CD4-positive, alpha-beta T cell (primary cell): ENCODE data around the gene MAPK8IP2. TPM values are rescaled to one million over a fixed set of nuclear protein-coding genes. Genes with fewer than 3 reads are reported as not detected.

Source experiments
- ATAC-seq: fragments of 200-7000 bp; cut with Tn5 transposase; one replicate; pipeline ENCODE4 v1.10.0; 2022; ENCODE audit warnings: mild to moderate bottlenecking; ENCODE audit not compliant: poor library complexity
- CTCF ChIA-PET: fragments of 350-600 bp; sonication (Branson Sonifier 250); formaldehyde crosslinking; loops from one replicate; lab custom pipeline; 2021; ENCODE audit warnings: antibody characterized with exemption, inconsistent platforms; lab: Charles Lee
- POLR2A ChIA-PET: fragments of 350-600 bp; sonication (Branson Sonifier 250); formaldehyde crosslinking; loops from one replicate; lab custom pipeline; 2021; ENCODE audit warnings: antibody characterized with exemption, inconsistent platforms; lab: Charles Lee
- DNase-seq, 14 experiments: peaks; one replicate each; pipeline ENCODE4 v3.0.0-alpha.2; 2013 to 2020; ENCODE audit warnings: mixed read lengths in 2 of 14
- H3K27ac ChIP-seq, 2 donors: one replicate each; pipeline versions ENCODE4 v1.5.1 to v1.7.0; 2013; ENCODE audit warnings: low read length in 2 of 2, low read depth in 1 of 2, mild to moderate bottlenecking in 1 of 2
- H3K27me3 ChIP-seq, 2 experiments: 1 replicate in 1 of 2; 2 replicates in 1 of 2; pipeline versions ENCODE4 v1.6.1 to v1.7.0; 2013; ENCODE audit warnings: low read length in 2 of 2, control low read depth in 1 of 2, mild to moderate bottlenecking in 1 of 2, moderate library complexity in 1 of 2; ENCODE audit not compliant: insufficient read depth in 2 of 2, control insufficient read depth in 1 of 2
- H3K36me3 ChIP-seq: one replicate; pipeline ENCODE4 v1.6.1; 2013; ENCODE audit warnings: low read length, control low read depth; ENCODE audit not compliant: insufficient read depth
- H3K4me1 ChIP-seq: one replicate; pipeline ENCODE4 v1.6.1; 2013; ENCODE audit warnings: low read length, control low read depth; ENCODE audit not compliant: insufficient read depth
- H3K4me3 ChIP-seq: one replicate; pipeline ENCODE4 v1.5.1; 2013; ENCODE audit warnings: mild to moderate bottlenecking, low read length, moderate library complexity
- H3K9me3 ChIP-seq, 2 experiments: 1 replicate in 1 of 2; 2 replicates in 1 of 2; pipeline versions ENCODE4 v1.6.1 to v1.7.0; 2013; ENCODE audit warnings: low read length in 2 of 2, mild to moderate bottlenecking in 2 of 2, control low read depth in 1 of 2, moderate library complexity in 1 of 2; ENCODE audit not compliant: control insufficient read depth in 1 of 2, insufficient read depth in 1 of 2
- H3K27ac Mint-ChIP-seq: one replicate; pipeline ENCODE4 v1.8.0; 2020; ENCODE audit warnings: mixed read lengths
- H3K27me3 Mint-ChIP-seq: one replicate; pipeline ENCODE4 v1.8.0; 2021; ENCODE audit warnings: mixed read lengths
- H3K36me3 Mint-ChIP-seq: one replicate; pipeline ENCODE4 v1.8.0; 2021; ENCODE audit warnings: low read depth, mixed read lengths
- H3K4me1 Mint-ChIP-seq: one replicate; pipeline ENCODE4 v1.8.0; 2021; ENCODE audit warnings: low read depth, mixed read lengths
- H3K4me3 Mint-ChIP-seq: one replicate; pipeline ENCODE4 v1.8.0; 2020; ENCODE audit warnings: mild to moderate bottlenecking, mixed read lengths
- H3K9me3 Mint-ChIP-seq: one replicate; pipeline ENCODE4 v1.8.0; 2020; ENCODE audit warnings: mixed read lengths
- CTCF ChIP-seq: fragments of 200-600 bp; IDR thresholded peaks from one replicate; pipeline ENCODE4 v1.8.0; 2022; ENCODE audit warnings: antibody characterized with exemption, mild to moderate bottlenecking
- intact Hi-C, 2 experiments: fragments of 100-400 bp; cut with DNase I in 1 of 2; cut with micrococcal nuclease in 1 of 2; formaldehyde crosslinking; loops; one replicate each; pipeline versions ENCODE4 v1.15.1 to v1.9.0; 2023 to 2025; cut with DNase I, micrococcal nuclease
- total RNA-seq, 174 experiments: library from RNA in 2 of 174; stranded (reverse) in 2 of 174; gene quantifications; one replicate each; pipeline ENCODE4 v1.2.3 and lab custom pipeline; 2021 to 2026

MAPK8IP2 gene
- total RNA-seq, 2 experiments from 2014 or later: 0.31 to 0.52 TPM

- peaks cover 7% of the 10 kb centered on the region for H3K4me1 ChIP-seq
- no peak overlapping the region for H3K4me3 ChIP-seq
- Mint-ChIP-seq H3K9me3 (no peaks in the 10 kb centered on the region), H3K4me3 (no peak overlapping the region), H3K27ac (no peak overlapping the region), H3K27me3 (peaks cover 24% of the 10 kb centered on the region), H3K36me3 (peaks cover 15% of the 10 kb centered on the region), H3K4me1 (peaks cover 12% of the 10 kb centered on the region)
- ChIA-PET CTCF (interaction anchor here (0.7 kb wide), 1 partner anchor 40 kb away, joined by 3 read pairs; no protein-coding TSS in a partner anchor), POLR2A (no interaction called here)
- no peak for ATAC-seq
- no peak for DNase-seq
- H3K9me3 ChIP-seq: peaks cover 0 to 8% of the 10 kb centered on the region in 2 experiments
- no peaks in the 10 kb centered on the region for H3K36me3 ChIP-seq
- no peak overlapping the region for H3K27ac ChIP-seq
- intact Hi-C loops: no loop called here
- H3K27me3 ChIP-seq: peaks cover 25 to 27% of the 10 kb centered on the region in 2 experiments
- TF ChIP-seq CTCF: no peak
These were observed 3.5 kb upstream of the MAPK8IP2 start for GRCh38 chr22:50597097-50597496.

GRCh38 chr22:50599816-50600455, 657 bp upstream of the MAPK8IP2 start:
- Histone ChIP-seq H3K9me3 (peaks cover 0 to 18% of the 10 kb centered on the region in 2 experiments), H3K27ac (no peak overlapping the region), H3K36me3 (no peaks in the 10 kb centered on the region), H3K4me3 (no peak overlapping the region), H3K4me1 (peaks cover 7% of the 10 kb centered on the region), H3K27me3 (peaks cover 42 to 53% of the 10 kb centered on the region in 2 experiments)
- H3K4me1 Mint-ChIP-seq: peaks cover 15% of the 10 kb centered on the region
- DNase-seq (peak; percentile 42 to 79 (median 62)), ATAC-seq (peak; percentile 99)
- peaks cover 39% of the 10 kb centered on the region for H3K27me3 Mint-ChIP-seq
- no peak overlapping the region for H3K27ac Mint-ChIP-seq
- no peaks in the 10 kb centered on the region for H3K9me3 Mint-ChIP-seq
- POLR2A ChIA-PET: interaction anchor here (0.7 to 1.3 kb wide), 3 partner anchors 21 to 74 kb away, joined by 3 to 7 read pairs (median 7); partner anchors contain the start of gene SCO2
- intact Hi-C loops: loop anchor here in 1 of 2 experiments (1.0 kb wide), 1 partner anchor 20 kb away; no protein-coding TSS in a partner anchor
- H3K4me3 Mint-ChIP-seq: no peak overlapping the region
- TF ChIP-seq CTCF: no peak
- H3K36me3 Mint-ChIP-seq: peaks cover 11% of the 10 kb centered on the region
- CTCF ChIA-PET: interaction anchor here (0.6 to 1.0 kb wide), 3 partner anchors 20 to 329 kb away, joined by 3 to 4 read pairs (median 3); partner anchors contain the start of gene SCO2

GRCh38 chr22:50600967-50601668, 525 bp downstream of the MAPK8IP2 start:
- Histone ChIP-seq H3K27ac (no peak overlapping the region), H3K4me3 (no peak overlapping the region), H3K4me1 (peaks cover 7% of the 10 kb centered on the region), H3K9me3 (peaks cover 0 to 26% of the 10 kb centered on the region in 2 experiments), H3K36me3 (no peaks in the 10 kb centered on the region), H3K27me3 (peaks cover 45 to 64% of the 10 kb centered on the region in 2 experiments)
- ChIA-PET CTCF (no interaction called here), POLR2A (interaction anchor here (0.8 to 1.6 kb wide), 2 partner anchors 20 to 76 kb away, joined by 3 read pairs; partner anchors contain the start of gene SCO2)
- Mint-ChIP-seq H3K4me3 (peak overlapping the region; percentile 79), H3K27ac (no peak overlapping the region), H3K36me3 (peaks cover 11% of the 10 kb centered on the region), H3K4me1 (peaks cover 15% of the 10 kb centered on the region), H3K27me3 (peaks cover 44% of the 10 kb centered on the region), H3K9me3 (no peaks in the 10 kb centered on the region)
- ATAC-seq: no peak
- TF ChIP-seq CTCF: no peak
- intact Hi-C loops: loop anchor here in 1 of 2 experiments (1.0 kb wide), 1 partner anchor 19 kb away; no protein-coding TSS in a partner anchor
- DNase-seq: peak in 2 of 14 experiments; percentile 20 to 29
